Measurements from ENCODE around the gene RCOR1. TPM values are rescaled to one million over a fixed set of nuclear protein-coding genes. Genes with fewer than 3 reads are reported as not detected.

RCOR1 gene
- total RNA-seq, 2 donors from 2014 or later, result 8.4 to 8.7 TPM

DNA sequence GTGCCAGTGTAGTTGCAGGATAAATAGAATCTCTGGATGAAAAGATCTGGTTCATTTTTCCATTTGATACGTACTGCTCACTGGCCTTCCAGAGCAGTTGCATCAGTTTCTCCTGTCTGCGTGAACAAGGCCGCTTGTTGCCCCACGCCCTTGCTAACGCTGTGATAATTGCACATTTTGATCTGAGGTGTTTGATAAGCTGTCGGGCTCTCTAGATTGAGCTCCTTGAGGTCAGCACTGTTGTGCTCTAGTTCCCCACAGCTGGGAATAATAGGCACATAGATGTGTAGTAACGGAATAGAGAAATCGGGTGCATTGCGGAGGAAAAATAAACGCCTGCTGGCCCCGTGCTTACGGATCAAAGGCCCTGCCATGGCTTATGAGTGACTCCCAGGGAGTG lies 142.0 kb downstream of the RCOR1 start:
- Histone ChIP-seq H3K27me3 (no peaks in the 10 kb centered on the region), H3K9me3 (no peaks in the 10 kb centered on the region), H3K27ac (no peak overlapping the region), H3K4me1 (no peaks in the 10 kb centered on the region), H3K4me3 (no peak overlapping the region), H3K36me3 (no peaks in the 10 kb centered on the region)
- DNase-seq (ENCODE audit: low spot score), result no peak
- TF ChIP-seq, protein P1, sequence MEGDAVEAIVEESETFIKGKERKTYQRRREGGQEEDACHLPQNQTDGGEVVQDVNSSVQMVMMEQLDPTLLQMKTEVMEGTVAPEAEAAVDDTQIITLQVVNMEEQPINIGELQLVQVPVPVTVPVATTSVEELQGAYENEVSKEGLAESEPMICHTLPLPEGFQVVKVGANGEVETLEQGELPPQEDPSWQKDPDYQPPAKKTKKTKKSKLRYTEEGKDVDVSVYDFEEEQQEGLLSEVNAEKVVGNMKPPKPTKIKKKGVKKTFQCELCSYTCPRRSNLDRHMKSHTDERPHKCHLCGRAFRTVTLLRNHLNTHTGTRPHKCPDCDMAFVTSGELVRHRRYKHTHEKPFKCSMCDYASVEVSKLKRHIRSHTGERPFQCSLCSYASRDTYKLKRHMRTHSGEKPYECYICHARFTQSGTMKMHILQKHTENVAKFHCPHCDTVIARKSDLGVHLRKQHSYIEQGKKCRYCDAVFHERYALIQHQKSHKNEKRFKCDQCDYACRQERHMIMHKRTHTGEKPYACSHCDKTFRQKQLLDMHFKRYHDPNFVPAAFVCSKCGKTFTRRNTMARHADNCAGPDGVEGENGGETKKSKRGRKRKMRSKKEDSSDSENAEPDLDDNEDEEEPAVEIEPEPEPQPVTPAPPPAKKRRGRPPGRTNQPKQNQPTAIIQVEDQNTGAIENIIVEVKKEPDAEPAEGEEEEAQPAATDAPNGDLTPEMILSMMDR (IDR thresholded peaks at IDR 0.05), result no peak

DNA sequence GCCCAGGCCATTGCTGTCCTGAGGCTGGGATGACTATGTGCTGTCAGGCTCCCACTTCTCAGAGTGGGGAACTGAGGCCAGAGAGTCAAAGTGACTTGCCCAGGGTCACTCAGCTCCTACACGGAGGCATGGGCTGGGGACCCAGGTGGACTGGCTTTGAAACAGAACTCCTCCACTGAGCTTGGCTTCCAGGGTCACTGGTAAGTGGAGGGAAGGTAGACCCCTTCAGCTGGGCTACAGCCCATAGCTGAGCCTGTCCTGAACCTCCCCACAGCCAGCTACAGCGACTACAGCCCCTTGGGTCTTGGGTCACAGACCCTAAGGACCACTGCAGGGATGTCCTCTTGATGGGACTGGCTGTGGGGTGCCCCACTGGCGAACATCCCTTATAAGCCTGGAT lies 144.5 kb downstream of the RCOR1 start:
- H3K4me3 ChIP-seq, result no peak overlapping the region
- TF ChIP-seq, protein P1 (IDR thresholded peaks at IDR 0.05), result no peak
- no peaks in the 10 kb centered on the region for H3K36me3 ChIP-seq
- no peaks in the 10 kb centered on the region for H3K4me1 ChIP-seq
- no peaks in the 10 kb centered on the region for H3K27me3 ChIP-seq
- no peak overlapping the region for H3K27ac ChIP-seq
- H3K9me3 ChIP-seq, result peaks cover 0 to 13% of the 10 kb centered on the region in 2 donors
- no peak for DNase-seq (ENCODE audit: low spot score)

- Histone ChIP-seq H3K27ac (no peak overlapping the region), H3K27me3 (no peaks in the 10 kb centered on the region), H3K4me3 (no peak overlapping the region), H3K36me3 (no peaks in the 10 kb centered on the region), H3K9me3 (peaks cover 0 to 14% of the 10 kb centered on the region in 2 donors), H3K4me1 (no peaks in the 10 kb centered on the region)
- no peak for DNase-seq (ENCODE audit: low spot score)
- TF ChIP-seq, protein P1 (IDR thresholded peaks at IDR 0.05), result no peak
These were observed 145.2 kb downstream of the RCOR1 start for GRCh38 chr14:102737402-102738372.

- Histone ChIP-seq H3K27me3 (no peaks in the 10 kb centered on the region), H3K36me3 (no peaks in the 10 kb centered on the region), H3K27ac (no peak overlapping the region), H3K9me3 (peaks cover 0 to 14% of the 10 kb centered on the region in 2 donors), H3K4me3 (no peak overlapping the region), H3K4me1 (no peaks in the 10 kb centered on the region)
- TF ChIP-seq, protein P1 (IDR thresholded peaks at IDR 0.05), result no peak
- no peak for DNase-seq (ENCODE audit: low spot score)
These were observed 146.1 kb downstream of the RCOR1 start for GRCh38 chr14:102738373-102739189.

DNA sequence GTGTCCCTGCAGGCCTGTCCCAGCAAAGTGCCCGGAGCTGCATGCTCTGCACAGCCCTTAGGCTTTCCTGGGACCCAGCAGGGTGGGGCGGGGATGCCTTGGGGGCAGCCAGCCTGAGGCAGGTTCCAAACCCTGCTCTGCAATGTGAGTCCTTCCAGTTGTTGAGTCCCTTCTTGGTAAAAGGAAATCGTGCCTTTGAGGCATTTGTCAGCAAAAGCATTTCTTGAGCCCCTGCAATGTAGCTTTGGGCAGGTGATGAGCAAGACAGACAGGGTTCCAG lies 146.7 kb downstream of the RCOR1 start:
- Histone ChIP-seq H3K27me3 (no peaks in the 10 kb centered on the region), H3K4me1 (no peaks in the 10 kb centered on the region), H3K4me3 (no peak overlapping the region), H3K9me3 (peaks cover 0 to 14% of the 10 kb centered on the region in 2 donors), H3K36me3 (no peaks in the 10 kb centered on the region), H3K27ac (no peak overlapping the region)
- DNase-seq (ENCODE audit: low spot score), result no peak
- TF ChIP-seq, protein P1 (IDR thresholded peaks at IDR 0.05), result no peak

All from right atrium auricular region (tissue), 2 donors.